Erythroblast (primary cell): ENCODE measurements around the gene PAK5.

Experiments used
- GATA1 ChIP-seq: IDR thresholded peaks from 2 replicates; pipeline ENCODE4 v1.6.1; 2011; ENCODE audit warnings: low read depth, mild to moderate bottlenecking, control low read depth, low read length, moderate library complexity
- POLR2A ChIP-seq: IDR thresholded peaks from 2 replicates; pipeline ENCODE4 v1.6.1; 2011; ENCODE audit warnings: mild to moderate bottlenecking, low read length

DNA sequence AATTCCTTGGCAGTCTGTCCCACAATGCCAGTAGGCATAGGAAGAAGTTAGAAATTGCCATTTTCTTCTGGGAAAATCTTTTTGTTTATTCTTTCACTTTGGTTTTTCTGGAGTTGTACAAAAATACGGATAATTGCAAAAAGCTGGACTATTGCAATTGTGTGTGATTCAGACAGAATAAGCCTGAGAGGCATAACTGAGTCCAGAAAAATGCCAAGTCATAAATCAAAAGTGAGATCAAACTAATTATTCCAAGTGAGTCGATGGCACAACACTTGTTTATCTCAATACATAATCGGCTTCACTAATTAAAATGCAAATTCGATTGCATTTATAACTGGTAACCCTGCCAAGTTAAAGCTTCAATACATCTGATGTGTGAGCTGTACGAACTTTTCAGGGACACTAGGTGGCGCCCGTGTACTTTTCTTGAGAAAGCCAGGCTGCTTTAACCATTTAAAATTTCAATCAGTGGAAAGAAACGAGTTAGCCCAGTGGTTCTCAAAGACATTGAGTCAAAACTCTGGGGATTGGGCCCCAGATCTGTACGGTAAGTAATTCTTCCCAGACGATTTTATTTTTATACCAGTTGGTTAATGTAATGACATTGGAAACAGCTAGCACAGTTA is 221.9 kb downstream of the PAK5 start:
- TF ChIP-seq POLR2A (no peak), GATA1 (no peak)
